Transverse colon (tissue), 4 donors: ENCODE measurements around the gene CFAP410. TPM values are rescaled to one million over a fixed set of nuclear protein-coding genes. Genes with fewer than 3 reads are reported as not detected.

Experiments used
- DNase-seq: peaks from one replicate; pipeline ENCODE4 v3.0.0-alpha.2; 2019
- H3K27ac ChIP-seq, 4 donors: fragments of 200-600 bp; sonication (generic); 2 replicates each; pipeline ENCODE4 v1.5.1; 2016 to 2018; ENCODE audit warnings: inconsistent platforms in 4 of 4
- H3K27me3 ChIP-seq: fragments of 200-600 bp; sonication (generic); 2 replicates; pipeline ENCODE4 v1.5.1; 2017; ENCODE audit warnings: inconsistent platforms
- H3K36me3 ChIP-seq, 4 donors: fragments of 200-600 bp; sonication (generic); 2 replicates each; pipeline ENCODE4 v1.5.1; 2017 to 2019; ENCODE audit warnings: inconsistent platforms in 4 of 4
- H3K4me1 ChIP-seq, 4 donors: fragments of 200-600 bp; sonication (generic); 2 replicates each; pipeline ENCODE4 v1.5.1; 2017 to 2020; ENCODE audit warnings: inconsistent platforms in 4 of 4
- H3K4me3 ChIP-seq, 4 donors: fragments of 200-600 bp; sonication (generic); 1 replicate in 1 of 4; 2 replicates in 3 of 4; pipeline versions ENCODE4 v1.5.1 to v1.6.1; 2017 to 2019; ENCODE audit warnings: inconsistent platforms in 4 of 4
- H3K9me3 ChIP-seq, 2 donors: fragments of 200-600 bp; sonication (generic); 2 replicates each; pipeline ENCODE4 v1.5.1; 2017 to 2019; ENCODE audit warnings: inconsistent platforms in 2 of 2
- EP300 ChIP-seq: sonication (generic); formaldehyde crosslinking; IDR thresholded peaks from one replicate; pipeline ENCODE4 v1.6.1; 2017; ENCODE audit warnings: antibody characterized with exemption, low read depth
- POLR2A ChIP-seq: fragments of 450-650 bp; IDR thresholded peaks from one replicate; pipeline ENCODE4 v1.6.1; 2016; ENCODE audit warnings: antibody characterized with exemption, mild to moderate bottlenecking, moderate library complexity
- POLR2AphosphoS5 ChIP-seq, 3 donors: sonication (generic); formaldehyde crosslinking; IDR thresholded peaks; one replicate each; pipeline ENCODE4 v1.6.1; 2016; ENCODE audit warnings: antibody characterized with exemption in 3 of 3
- WGBS, 2 donors: methylation state at CpG; one replicate each; pipeline ENCODE4 v1.1.5; 2018; ENCODE audit warnings: low coverage in 1 of 2; 5-methylcytosine and 5-hydroxymethylcytosine counted together
- in situ Hi-C, 4 donors: fragments of 200-750 bp; cut with MboI; loops; one replicate each; pipeline versions ENCODE4 v1.15.0 to v1.15.1; 2017; ENCODE audit warnings: low sequenced_read_pairs in 3 of 4, low pct_ligation_motif_present in 1 of 4, low pct_unique_long_range_greater_than_20kb in 1 of 4
- intact Hi-C: fragments of 100-400 bp; cut with DNase I; formaldehyde crosslinking; loops from one replicate; pipeline ENCODE4 v1.15.1; 2023; ENCODE audit warnings: low total_unique reads
- total RNA-seq, 4 donors: library from RNA; depleted of rRNA; stranded (reverse); fragments of >200 nt; gene quantifications; one replicate each; pipeline ENCODE4 v1.1.0, GENCODE V29; 2016
- TF ChIP-seq, protein P1 (sequence below), 5 experiments: fragments of 200-600 bp in 3 of 5; fragments of 450-650 bp in 2 of 5; sonication (generic) in 3 of 5; IDR thresholded peaks; 1 replicate in 2 of 5; 2 replicates in 3 of 5; pipeline ENCODE4 v1.5.1; 2016 to 2017; ENCODE audit warnings: antibody characterized with exemption in 5 of 5, inconsistent platforms in 3 of 5, mild to moderate bottlenecking in 2 of 5, moderate library complexity in 1 of 5

CFAP410 gene
- total RNA-seq, 4 donors from 2014 or later: 17.2 to 41.3 (median 32.2) TPM

- TF ChIP-seq POLR2A (no peak), POLR2AphosphoS5 (IDR thresholded peaks at IDR 0.05) (no peak), EP300 (no peak)
- TF ChIP-seq, protein P1, sequence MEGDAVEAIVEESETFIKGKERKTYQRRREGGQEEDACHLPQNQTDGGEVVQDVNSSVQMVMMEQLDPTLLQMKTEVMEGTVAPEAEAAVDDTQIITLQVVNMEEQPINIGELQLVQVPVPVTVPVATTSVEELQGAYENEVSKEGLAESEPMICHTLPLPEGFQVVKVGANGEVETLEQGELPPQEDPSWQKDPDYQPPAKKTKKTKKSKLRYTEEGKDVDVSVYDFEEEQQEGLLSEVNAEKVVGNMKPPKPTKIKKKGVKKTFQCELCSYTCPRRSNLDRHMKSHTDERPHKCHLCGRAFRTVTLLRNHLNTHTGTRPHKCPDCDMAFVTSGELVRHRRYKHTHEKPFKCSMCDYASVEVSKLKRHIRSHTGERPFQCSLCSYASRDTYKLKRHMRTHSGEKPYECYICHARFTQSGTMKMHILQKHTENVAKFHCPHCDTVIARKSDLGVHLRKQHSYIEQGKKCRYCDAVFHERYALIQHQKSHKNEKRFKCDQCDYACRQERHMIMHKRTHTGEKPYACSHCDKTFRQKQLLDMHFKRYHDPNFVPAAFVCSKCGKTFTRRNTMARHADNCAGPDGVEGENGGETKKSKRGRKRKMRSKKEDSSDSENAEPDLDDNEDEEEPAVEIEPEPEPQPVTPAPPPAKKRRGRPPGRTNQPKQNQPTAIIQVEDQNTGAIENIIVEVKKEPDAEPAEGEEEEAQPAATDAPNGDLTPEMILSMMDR (IDR thresholded peaks at IDR 0.05): no peak
- Histone ChIP-seq H3K9me3 (no peaks in the 10 kb centered on the region), H3K4me1 (no peaks in the 10 kb centered on the region), H3K27ac (no peak overlapping the region), H3K4me3 (no peak overlapping the region), H3K36me3 (peaks cover 0 to 23% (median 0%) of the 10 kb centered on the region in 4 donors), H3K27me3 (no peaks in the 10 kb centered on the region)
- intact Hi-C loops (no loop called here), in situ Hi-C loops (no loop called here)
- DNase-seq: no peak
- 97% methylated on average over 10 of the region's 13 CpGs; no CpG with 5 or more reads in 1 of the 2 donors for WGBS, 2 donors
Observed at GRCh38 chr21:44326272-44326647, 12.9 kb downstream of the CFAP410 start.

DNA sequence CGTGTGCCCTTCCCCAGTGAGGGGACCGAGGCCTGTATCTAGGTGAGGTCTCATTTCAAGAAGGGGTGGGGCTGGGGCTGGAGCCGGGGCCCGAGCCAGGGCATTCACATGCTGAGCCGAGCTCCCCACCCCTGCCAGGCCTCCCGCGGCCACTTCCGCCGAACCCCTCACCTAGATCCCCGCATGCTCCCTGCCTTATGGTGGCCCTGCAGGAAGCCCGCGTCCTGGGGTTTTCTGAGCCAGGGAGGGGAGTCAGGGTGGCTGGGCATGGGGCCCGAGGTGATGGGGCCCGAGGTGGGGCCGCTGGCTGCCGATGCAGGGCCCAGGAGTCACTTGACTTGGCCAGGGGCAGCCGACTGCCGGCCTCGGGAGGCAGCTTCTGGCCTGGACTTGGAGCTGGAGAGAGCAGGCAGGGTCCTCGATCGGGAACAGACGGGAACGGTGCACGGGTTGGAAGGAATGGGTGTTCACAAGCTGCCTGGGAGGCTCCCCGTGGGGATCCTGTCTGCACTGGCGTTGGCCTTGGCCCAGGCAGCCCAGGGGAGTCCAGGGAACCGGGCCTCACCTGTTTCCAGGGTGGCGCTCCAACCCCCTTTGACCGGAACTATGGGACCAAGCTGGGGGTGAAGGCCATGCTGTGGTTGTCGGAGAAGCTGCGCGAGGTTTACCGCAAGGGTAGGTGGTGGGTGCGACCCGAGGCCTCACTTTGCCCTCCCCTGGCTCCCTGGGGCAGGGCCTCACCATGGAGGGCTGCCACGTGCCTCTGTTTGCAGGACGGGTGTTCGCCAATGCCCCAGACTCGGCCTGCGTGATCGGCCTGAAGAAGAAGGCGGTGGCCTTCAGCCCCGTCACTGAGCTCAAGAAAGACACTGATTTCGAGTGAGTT is 13.6 kb downstream of the CFAP410 start:
- intact Hi-C loops: no loop called here
- 92% methylated on average over 37 of the region's 44 CpGs; no CpG with 5 or more reads in 1 of the 2 donors for WGBS, 2 donors
- H3K36me3 ChIP-seq: peaks cover 0 to 23% (median 0%) of the 10 kb centered on the region in 4 donors
- no peak for TF ChIP-seq POLR2A
- TF ChIP-seq, protein P1 (IDR thresholded peaks at IDR 0.05): no peak
- TF ChIP-seq EP300: no peak
- no peak for TF ChIP-seq POLR2AphosphoS5 (IDR thresholded peaks at IDR 0.05)
- H3K9me3 ChIP-seq: no peaks in the 10 kb centered on the region
- in situ Hi-C loops: no loop called here
- no peak overlapping the region for H3K4me3 ChIP-seq
- no peaks in the 10 kb centered on the region for H3K4me1 ChIP-seq
- no peak for DNase-seq
- H3K27me3 ChIP-seq: no peaks in the 10 kb centered on the region
- H3K27ac ChIP-seq: no peak overlapping the region

DNA sequence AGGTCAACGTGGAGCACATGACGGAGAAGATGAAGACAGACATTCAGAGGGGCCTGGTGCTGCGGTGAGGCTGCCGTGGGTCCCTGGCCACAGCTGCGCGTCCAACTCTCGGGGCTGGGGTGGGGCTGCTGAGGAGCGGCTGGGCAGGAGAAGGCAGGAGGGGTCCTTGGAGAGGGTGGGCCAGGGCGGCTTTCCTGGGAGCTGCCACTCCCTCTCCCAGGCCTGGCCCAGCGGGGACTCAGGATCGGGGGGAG is 14.4 kb downstream of the CFAP410 start:
- H3K4me3 ChIP-seq: no peak overlapping the region
- H3K9me3 ChIP-seq: no peaks in the 10 kb centered on the region
- H3K36me3 ChIP-seq: peaks cover 0 to 23% (median 0%) of the 10 kb centered on the region in 4 donors
- no peak for TF ChIP-seq POLR2AphosphoS5 (IDR thresholded peaks at IDR 0.05)
- no peak for TF ChIP-seq EP300
- TF ChIP-seq, protein P1 (IDR thresholded peaks at IDR 0.05): no peak
- TF ChIP-seq POLR2A: no peak
- no peak for DNase-seq
- H3K27ac ChIP-seq: no peak overlapping the region
- 95% methylated on average over 11 of the region's 11 CpGs; no CpG with 5 or more reads in 1 of the 2 donors for WGBS, 2 donors
- in situ Hi-C loops: no loop called here
- no peaks in the 10 kb centered on the region for H3K27me3 ChIP-seq
- intact Hi-C loops: no loop called here
- no peaks in the 10 kb centered on the region for H3K4me1 ChIP-seq

GRCh38 chr21:44324106-44324853 is 14.9 kb downstream of the CFAP410 start:
- H3K4me1 ChIP-seq: no peaks in the 10 kb centered on the region
- H3K9me3 ChIP-seq: no peaks in the 10 kb centered on the region
- no peak for TF ChIP-seq EP300
- TF ChIP-seq, protein P1 (IDR thresholded peaks at IDR 0.05): no peak
- no peak for TF ChIP-seq POLR2AphosphoS5 (IDR thresholded peaks at IDR 0.05)
- TF ChIP-seq POLR2A: no peak
- in situ Hi-C loops: no loop called here
- no peak for DNase-seq
- H3K36me3 ChIP-seq: peaks cover 0 to 23% (median 0%) of the 10 kb centered on the region in 4 donors
- no peak overlapping the region for H3K4me3 ChIP-seq
- intact Hi-C loops: no loop called here
- 96% methylated on average over 29 of the region's 37 CpGs; no CpG with 5 or more reads in 1 of the 2 donors for WGBS, 2 donors
- no peak overlapping the region for H3K27ac ChIP-seq
- H3K27me3 ChIP-seq: no peaks in the 10 kb centered on the region
